ENCODE measurements around the gene DEFB113.

The DEFB113 gene, protein sequence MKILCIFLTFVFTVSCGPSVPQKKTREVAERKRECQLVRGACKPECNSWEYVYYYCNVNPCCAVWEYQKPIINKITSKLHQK

DNA sequence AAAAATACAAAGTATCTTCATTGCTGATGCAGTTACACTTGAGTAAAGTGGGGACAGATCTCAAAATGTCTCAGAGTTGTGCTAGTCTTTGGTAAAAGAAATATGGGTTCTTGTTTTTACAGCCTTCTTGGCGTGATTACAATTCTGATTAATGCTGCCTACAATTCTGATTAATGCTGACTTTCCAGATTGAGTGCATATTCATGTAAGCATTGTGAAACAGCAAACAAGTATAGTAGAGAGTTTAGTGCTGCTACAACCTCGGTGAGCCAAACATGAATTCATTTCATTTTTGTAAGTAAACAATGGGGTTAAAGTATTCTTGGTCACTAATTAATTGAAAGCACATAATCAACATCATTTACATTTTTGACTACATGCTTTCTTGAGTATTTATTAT is at the start of gene DEFB113:
TSS of gene DEFB113 (minus strand) at position 21 of the 400 bp plus-strand sequence. CDS start at position 21, 0 bp downstream.
- no peaks in the 10 kb centered on the region for H3K9me3 ChIP-seq (ENCODE audit: control insufficient read depth in 1 of 2, low read length in 2 of 2)
- no peaks in the 10 kb centered on the region for H3K4me1 ChIP-seq (ENCODE audit: control insufficient read depth in 1 of 2, insufficient read depth in 2 of 2, low read length in 2 of 2)
- no peak within 1 kb of the TSS for H3K27ac ChIP-seq (ENCODE audit: low read length)
- no peak within 1 kb of the TSS for H3K4me3 ChIP-seq (ENCODE audit: low read depth in 1 of 2, low read length in 2 of 2)
- no peaks in the 10 kb centered on the region for H3K27me3 ChIP-seq (ENCODE audit: low read depth, low read length)
- H3K36me3 ChIP-seq (ENCODE audit: control insufficient read depth in 1 of 2, insufficient read depth in 2 of 2, low read length in 2 of 2) = no peaks in the 10 kb centered on the region

DNA sequence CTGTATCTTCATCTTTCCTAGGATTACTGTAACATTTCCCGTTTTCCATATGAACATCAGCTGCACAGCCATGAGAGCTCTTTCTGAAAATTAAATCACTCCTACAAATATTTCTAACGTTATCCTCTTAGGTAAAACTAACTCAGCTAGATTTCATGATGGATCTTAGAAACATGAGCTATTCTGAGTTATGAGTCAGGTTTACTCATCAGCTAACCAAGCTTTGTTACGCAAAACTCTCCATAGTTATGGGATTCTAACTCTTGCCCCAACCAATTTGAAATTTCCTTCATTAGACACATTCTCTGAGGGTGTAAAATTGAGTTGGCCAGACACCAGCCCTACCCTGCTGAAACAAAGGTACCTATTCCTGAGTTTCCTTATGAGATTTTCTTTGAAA is 38.4 kb upstream of the DEFB113 start:
- Histone ChIP-seq H3K27ac (ENCODE audit: low read length) (no peak overlapping the region), H3K4me1 (ENCODE audit: control insufficient read depth in 1 of 2, insufficient read depth in 2 of 2, low read length in 2 of 2) (no peaks in the 10 kb centered on the region), H3K36me3 (ENCODE audit: control insufficient read depth in 1 of 2, insufficient read depth in 2 of 2, low read length in 2 of 2) (no peaks in the 10 kb centered on the region), H3K4me3 (ENCODE audit: low read depth in 1 of 2, low read length in 2 of 2) (no peak overlapping the region), H3K9me3 (ENCODE audit: control insufficient read depth in 1 of 2, low read length in 2 of 2) (no peaks in the 10 kb centered on the region), H3K27me3 (ENCODE audit: low read depth, low read length) (no peaks in the 10 kb centered on the region)

DNA sequence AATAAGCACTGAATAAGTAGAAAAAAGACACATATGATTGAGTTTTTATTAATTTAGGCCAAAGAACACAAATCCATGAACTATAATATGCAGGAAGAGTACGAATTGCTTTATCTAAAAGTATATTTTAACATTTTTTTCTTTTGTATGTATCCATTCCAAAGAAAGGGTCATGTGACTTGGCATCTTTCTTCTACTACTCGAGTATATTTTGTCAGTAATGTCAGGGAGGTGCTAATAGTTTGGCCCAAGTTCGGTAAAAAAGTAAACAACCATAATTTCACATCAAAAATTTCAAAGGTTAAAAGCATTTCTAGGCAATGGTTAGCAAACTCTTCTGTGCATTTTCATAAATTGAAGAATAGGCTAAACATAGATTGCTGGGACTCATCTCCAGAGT is 33.7 kb upstream of the DEFB113 start:
- Histone ChIP-seq H3K4me1 (ENCODE audit: control insufficient read depth in 1 of 2, insufficient read depth in 2 of 2, low read length in 2 of 2) (no peaks in the 10 kb centered on the region), H3K36me3 (ENCODE audit: control insufficient read depth in 1 of 2, insufficient read depth in 2 of 2, low read length in 2 of 2) (no peaks in the 10 kb centered on the region), H3K4me3 (ENCODE audit: low read depth in 1 of 2, low read length in 2 of 2) (no peak overlapping the region), H3K9me3 (ENCODE audit: control insufficient read depth in 1 of 2, low read length in 2 of 2) (no peaks in the 10 kb centered on the region), H3K27ac (ENCODE audit: low read length) (no peak overlapping the region), H3K27me3 (ENCODE audit: low read depth, low read length) (no peaks in the 10 kb centered on the region)

DNA sequence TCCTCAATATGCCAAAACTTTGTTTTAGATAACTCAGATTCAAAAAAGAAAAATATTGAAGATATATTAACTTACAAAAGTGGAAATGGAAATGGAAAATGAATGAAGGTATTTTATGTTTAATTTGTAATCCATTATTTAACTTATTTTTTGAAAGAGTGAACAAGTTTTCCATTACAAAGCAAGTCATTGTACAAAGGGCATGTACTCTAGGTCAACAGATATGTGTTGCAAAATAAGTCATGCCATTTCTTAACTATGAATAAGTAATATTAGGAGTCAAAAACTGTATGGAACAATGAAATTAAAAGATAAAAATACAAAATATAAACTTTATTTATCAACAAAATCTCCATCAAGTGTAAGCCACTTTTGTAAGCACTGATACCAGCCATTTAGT is 25.9 kb upstream of the DEFB113 start:
- H3K9me3 ChIP-seq (ENCODE audit: control insufficient read depth in 1 of 2, low read length in 2 of 2) = no peaks in the 10 kb centered on the region
- H3K27ac ChIP-seq (ENCODE audit: low read length) = no peak overlapping the region
- H3K27me3 ChIP-seq (ENCODE audit: low read depth, low read length) = no peaks in the 10 kb centered on the region
- H3K4me3 ChIP-seq (ENCODE audit: low read depth in 1 of 2, low read length in 2 of 2) = no peak overlapping the region
- no peaks in the 10 kb centered on the region for H3K4me1 ChIP-seq (ENCODE audit: control insufficient read depth in 1 of 2, insufficient read depth in 2 of 2, low read length in 2 of 2)
- no peaks in the 10 kb centered on the region for H3K36me3 ChIP-seq (ENCODE audit: control insufficient read depth in 1 of 2, insufficient read depth in 2 of 2, low read length in 2 of 2)

DNA sequence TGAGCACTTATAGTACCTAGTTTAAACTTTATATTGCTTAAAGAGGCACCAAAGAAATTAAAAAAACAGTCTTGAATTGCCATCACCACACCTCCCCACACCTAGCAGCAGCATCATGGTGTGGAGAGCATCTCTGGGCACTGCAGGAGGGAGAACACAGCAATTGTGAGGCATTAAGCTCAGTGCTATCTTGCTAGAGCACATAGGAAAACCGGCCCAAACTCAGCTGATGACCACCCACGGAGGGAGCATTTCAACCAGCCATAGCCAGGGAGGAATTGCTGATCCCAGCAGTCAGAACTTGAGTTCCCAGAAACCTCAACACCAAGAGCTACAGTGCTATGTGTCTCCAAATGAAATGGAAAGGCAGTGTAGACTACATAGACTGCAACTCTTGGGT is 19.5 kb upstream of the DEFB113 start:
- no peak overlapping the region for H3K27ac ChIP-seq (ENCODE audit: low read length)
- H3K4me1 ChIP-seq (ENCODE audit: control insufficient read depth in 1 of 2, insufficient read depth in 2 of 2, low read length in 2 of 2) = no peaks in the 10 kb centered on the region
- no peak overlapping the region for H3K4me3 ChIP-seq (ENCODE audit: low read depth in 1 of 2, low read length in 2 of 2)
- no peaks in the 10 kb centered on the region for H3K27me3 ChIP-seq (ENCODE audit: low read depth, low read length)
- no peaks in the 10 kb centered on the region for H3K9me3 ChIP-seq (ENCODE audit: control insufficient read depth in 1 of 2, low read length in 2 of 2)
- H3K36me3 ChIP-seq (ENCODE audit: control insufficient read depth in 1 of 2, insufficient read depth in 2 of 2, low read length in 2 of 2) = no peaks in the 10 kb centered on the region

DNA sequence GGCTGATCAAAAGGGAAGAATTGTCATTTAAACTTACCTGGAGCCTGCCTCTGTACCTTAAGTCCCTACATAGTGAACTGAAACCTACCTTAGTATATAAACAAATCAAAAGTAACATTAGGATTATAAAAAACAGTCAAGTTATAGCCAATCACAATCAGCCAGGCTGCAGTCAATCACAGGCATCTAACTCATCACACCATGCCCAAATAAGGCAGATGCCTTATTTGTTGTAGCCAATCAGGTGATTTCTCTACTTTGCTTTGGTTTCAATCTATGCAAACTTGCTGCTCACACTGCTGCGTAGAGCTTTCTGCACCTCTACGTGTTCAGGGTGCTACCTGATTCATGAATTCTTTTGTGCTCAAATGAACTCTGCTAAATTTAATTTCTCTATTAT is 18.3 kb upstream of the DEFB113 start:
- no peaks in the 10 kb centered on the region for H3K4me1 ChIP-seq (ENCODE audit: control insufficient read depth in 1 of 2, insufficient read depth in 2 of 2, low read length in 2 of 2)
- no peaks in the 10 kb centered on the region for H3K9me3 ChIP-seq (ENCODE audit: control insufficient read depth in 1 of 2, low read length in 2 of 2)
- H3K27me3 ChIP-seq (ENCODE audit: low read depth, low read length) = no peaks in the 10 kb centered on the region
- H3K36me3 ChIP-seq (ENCODE audit: control insufficient read depth in 1 of 2, insufficient read depth in 2 of 2, low read length in 2 of 2) = no peaks in the 10 kb centered on the region
- H3K4me3 ChIP-seq (ENCODE audit: low read depth in 1 of 2, low read length in 2 of 2) = no peak overlapping the region
- no peak overlapping the region for H3K27ac ChIP-seq (ENCODE audit: low read length)

DNA sequence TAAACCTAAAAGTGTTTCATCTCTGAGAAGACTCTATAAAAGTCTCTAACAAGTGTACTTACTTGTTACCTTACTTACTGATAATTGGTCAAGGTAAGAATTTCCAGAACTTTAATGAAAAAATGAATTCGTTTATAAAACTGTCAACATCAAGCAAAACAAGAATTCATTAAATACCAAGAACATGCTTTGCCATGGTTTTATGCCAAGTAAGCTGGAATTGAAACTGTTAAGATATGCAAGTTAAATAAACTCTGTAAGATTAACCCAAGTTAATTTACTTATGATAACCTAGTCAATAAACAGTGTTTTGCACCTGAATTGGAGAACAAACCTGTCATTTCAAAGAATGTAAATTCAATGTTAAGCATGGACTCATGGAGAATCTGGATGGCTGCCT is 17.1 kb upstream of the DEFB113 start:
- H3K4me3 ChIP-seq (ENCODE audit: low read depth in 1 of 2, low read length in 2 of 2) = no peak overlapping the region
- no peaks in the 10 kb centered on the region for H3K9me3 ChIP-seq (ENCODE audit: control insufficient read depth in 1 of 2, low read length in 2 of 2)
- H3K36me3 ChIP-seq (ENCODE audit: control insufficient read depth in 1 of 2, insufficient read depth in 2 of 2, low read length in 2 of 2) = no peaks in the 10 kb centered on the region
- no peak overlapping the region for H3K27ac ChIP-seq (ENCODE audit: low read length)
- peaks cover 0 to 4% of the 10 kb centered on the region in 2 donors for H3K4me1 ChIP-seq (ENCODE audit: control insufficient read depth in 1 of 2, insufficient read depth in 2 of 2, low read length in 2 of 2)
- H3K27me3 ChIP-seq (ENCODE audit: low read depth, low read length) = no peaks in the 10 kb centered on the region

DNA sequence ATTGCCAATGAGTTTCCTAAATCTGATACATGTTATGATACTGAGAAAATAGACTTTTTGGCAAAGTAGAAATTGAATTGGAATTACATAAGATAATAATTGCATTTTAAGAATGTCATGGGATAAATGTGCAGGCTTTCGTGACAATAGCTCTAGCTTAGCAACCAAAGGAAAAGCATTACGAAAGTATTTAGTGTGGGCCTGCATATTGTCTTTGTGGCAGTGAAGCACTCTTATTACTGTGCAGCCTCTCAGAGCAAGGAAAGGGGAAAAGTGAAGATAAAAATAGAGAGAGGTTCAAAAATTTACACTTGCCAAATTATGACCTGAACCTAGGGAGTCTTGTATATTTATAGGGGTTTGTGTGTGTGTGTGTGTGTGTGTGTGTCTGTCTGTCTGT is 12.6 kb upstream of the DEFB113 start:
- H3K4me3 ChIP-seq (ENCODE audit: low read depth in 1 of 2, low read length in 2 of 2) = no peak overlapping the region
- no peaks in the 10 kb centered on the region for H3K27me3 ChIP-seq (ENCODE audit: low read depth, low read length)
- H3K27ac ChIP-seq (ENCODE audit: low read length) = peak overlapping the region; percentile 2
- H3K4me1 ChIP-seq (ENCODE audit: control insufficient read depth in 1 of 2, insufficient read depth in 2 of 2, low read length in 2 of 2) = peaks cover 0 to 11% of the 10 kb centered on the region in 2 donors
- no peaks in the 10 kb centered on the region for H3K9me3 ChIP-seq (ENCODE audit: control insufficient read depth in 1 of 2, low read length in 2 of 2)
- H3K36me3 ChIP-seq (ENCODE audit: control insufficient read depth in 1 of 2, insufficient read depth in 2 of 2, low read length in 2 of 2) = no peaks in the 10 kb centered on the region

DNA sequence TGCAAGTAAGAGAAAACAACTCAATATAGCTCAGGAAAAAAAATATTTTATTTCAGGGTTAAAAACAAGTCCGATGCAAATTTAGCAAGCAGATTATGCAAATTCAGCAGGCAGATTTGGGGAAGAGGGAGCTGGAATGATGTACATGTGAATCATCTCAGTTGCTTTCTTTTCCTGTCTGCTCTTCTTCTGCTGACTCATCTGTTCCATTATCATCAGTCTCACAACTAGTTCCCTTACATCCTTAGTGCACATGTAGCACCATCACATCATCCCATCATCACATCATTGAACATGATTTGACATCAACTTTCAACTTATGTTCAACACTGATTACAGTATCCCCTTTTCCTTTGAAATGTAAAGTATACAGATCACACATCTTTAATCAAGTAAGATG is 11.5 kb upstream of the DEFB113 start:
- no peak overlapping the region for H3K27ac ChIP-seq (ENCODE audit: low read length)
- H3K4me1 ChIP-seq (ENCODE audit: control insufficient read depth in 1 of 2, insufficient read depth in 2 of 2, low read length in 2 of 2) = peaks cover 0 to 11% of the 10 kb centered on the region in 2 donors
- no peaks in the 10 kb centered on the region for H3K9me3 ChIP-seq (ENCODE audit: control insufficient read depth in 1 of 2, low read length in 2 of 2)
- no peaks in the 10 kb centered on the region for H3K36me3 ChIP-seq (ENCODE audit: control insufficient read depth in 1 of 2, insufficient read depth in 2 of 2, low read length in 2 of 2)
- H3K4me3 ChIP-seq (ENCODE audit: low read depth in 1 of 2, low read length in 2 of 2) = no peak overlapping the region
- no peaks in the 10 kb centered on the region for H3K27me3 ChIP-seq (ENCODE audit: low read depth, low read length)

DNA sequence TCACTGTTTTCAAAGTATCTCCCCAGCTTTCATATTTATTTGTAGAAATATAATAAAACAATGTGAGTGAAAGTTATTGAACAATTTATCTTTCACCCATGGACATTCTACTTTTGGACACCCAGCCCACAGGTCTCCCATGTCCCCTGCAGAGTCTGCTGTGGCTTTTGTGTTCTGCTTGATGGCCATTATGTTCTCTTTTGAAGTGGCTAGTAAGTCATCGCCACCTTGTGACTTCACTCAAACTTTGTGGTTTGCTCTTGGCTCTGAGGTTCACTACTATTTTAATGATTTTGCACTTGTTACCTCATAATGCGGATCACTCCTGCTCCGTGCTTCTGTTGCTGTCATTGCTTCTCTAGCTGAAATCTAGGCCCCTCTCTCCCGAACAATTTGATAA is 10.2 kb upstream of the DEFB113 start:
- Histone ChIP-seq H3K4me3 (ENCODE audit: low read depth in 1 of 2, low read length in 2 of 2) (no peak overlapping the region), H3K27ac (ENCODE audit: low read length) (no peak overlapping the region), H3K9me3 (ENCODE audit: control insufficient read depth in 1 of 2, low read length in 2 of 2) (no peaks in the 10 kb centered on the region)

DNA sequence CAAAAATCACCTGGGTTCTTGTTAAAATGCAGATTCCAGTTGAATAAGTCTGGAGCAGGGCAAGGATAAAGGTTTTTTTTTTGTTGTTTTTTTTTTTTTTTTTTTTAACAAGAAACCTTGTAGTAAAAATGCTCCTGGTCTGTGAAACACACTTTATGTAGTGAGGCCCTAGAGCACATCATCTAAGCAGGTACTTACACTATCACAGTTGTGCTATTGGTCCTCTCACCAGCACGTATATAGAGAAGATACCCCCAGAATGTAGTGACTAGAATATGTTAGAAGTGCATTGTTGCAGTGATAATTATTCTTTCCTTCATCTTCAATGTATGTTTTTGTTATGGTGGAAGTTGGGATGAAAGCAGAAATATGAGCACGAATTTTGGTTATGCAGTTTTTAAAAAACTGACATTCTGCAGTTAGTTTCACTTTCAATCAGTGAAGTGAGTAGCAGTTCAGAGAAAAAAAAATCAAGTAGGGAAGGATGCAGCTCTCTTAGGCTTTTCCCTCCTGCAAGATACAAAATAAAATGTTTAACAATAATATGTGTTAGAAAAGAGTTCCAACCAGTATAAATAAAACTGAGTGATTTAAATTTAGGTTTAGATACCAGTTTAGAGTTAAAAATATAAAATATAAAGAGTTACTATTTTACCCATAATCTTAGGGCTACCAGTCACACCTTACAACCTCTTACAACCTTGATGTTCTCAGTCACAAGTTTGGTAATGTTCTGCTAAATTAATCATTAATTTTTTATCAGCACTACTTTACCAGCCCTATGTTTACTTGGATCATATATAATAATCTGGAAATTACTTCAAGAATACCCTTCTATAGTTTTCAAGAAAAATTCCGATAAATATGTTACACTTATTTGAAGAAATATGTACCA is 9.2 kb upstream of the DEFB113 start:
- Histone ChIP-seq H3K4me1 (ENCODE audit: control insufficient read depth in 1 of 2, insufficient read depth in 2 of 2, low read length in 2 of 2) (peaks cover 0 to 11% of the 10 kb centered on the region in 2 donors), H3K36me3 (ENCODE audit: control insufficient read depth in 1 of 2, insufficient read depth in 2 of 2, low read length in 2 of 2) (no peaks in the 10 kb centered on the region), H3K9me3 (ENCODE audit: control insufficient read depth in 1 of 2, low read length in 2 of 2) (no peaks in the 10 kb centered on the region), H3K4me3 (ENCODE audit: low read depth in 1 of 2, low read length in 2 of 2) (peak overlapping the region; percentile 54 to 64), H3K27ac (ENCODE audit: low read length) (no peak overlapping the region), H3K27me3 (ENCODE audit: low read depth, low read length) (no peaks in the 10 kb centered on the region)

More for the DNA sequence above, 10.2 kb upstream of the DEFB113 start:
- no peaks in the 10 kb centered on the region for H3K36me3 ChIP-seq (ENCODE audit: control insufficient read depth in 1 of 2, insufficient read depth in 2 of 2, low read length in 2 of 2)
- peaks cover 0 to 11% of the 10 kb centered on the region in 2 donors for H3K4me1 ChIP-seq (ENCODE audit: control insufficient read depth in 1 of 2, insufficient read depth in 2 of 2, low read length in 2 of 2)
- no peaks in the 10 kb centered on the region for H3K27me3 ChIP-seq (ENCODE audit: low read depth, low read length)
